Endodermal cell (in vitro differentiated cells): Measurements from ENCODE around the gene CPEB1. TPM values are rescaled to one million over a fixed set of nuclear protein-coding genes. Genes with fewer than 3 reads are reported as not detected.

Experiments used
- total RNA-seq, 2 donors: library from RNA; stranded (reverse); fragmentation: NEBNext Ultra II Directional in 1 of 2; extraction: Animal tissue kit (Norgen Biotek cat#: 25700) in 1 of 2; gene quantifications; 2 replicates in 1 of 2; 3 replicates in 1 of 2; pipeline ENCODE4 v1.2.1, GENCODE V29; 2021

CPEB1 gene
- total RNA-seq, 2 donors from 2014 or later: 1.0 to 1.4 TPM

Other genes starting within 250 kb of the CPEB1 start
- gene GOLGA6L9, start 217.5 kb downstream of the CPEB1 start, total RNA-seq: 10 to 100 TPM in 1 of 2 donors, 1 to 10 TPM in 1; 8.1 to 11.4 TPM
- 1,000 to 10,000 TPM; 1,918 to 2,023 TPM for gene RPS17, start 106.9 kb downstream of the CPEB1 start, total RNA-seq
- gene AP3B2, start 62.5 kb upstream of the CPEB1 start, total RNA-seq: 10 to 100 TPM; 22.4 to 24.4 TPM
- not detected for gene FSD2, start 158.7 kb upstream of the CPEB1 start, total RNA-seq
- 1 to 10 TPM; 3.7 to 4.4 TPM for gene WHAMM, start 162.3 kb upstream of the CPEB1 start, total RNA-seq